Measurements from ENCODE around the gene KRTAP4-8.
"Not testable (repeated sequence)": the region's sequence is repeated elsewhere in the genome, so short reads cannot be mapped to it uniquely, and the experiment has no call there.

The KRTAP4-8 gene

GRCh38 chr17:41118721-41119120 is 20.8 kb upstream of the KRTAP4-8 start:
- no peak for TF ChIP-seq CTCF (IDR thresholded peaks at IDR 0.05; ENCODE audit: control insufficient read depth, insufficient read depth, low read depth, low read length, missing control alignments)
- DNase-seq (ENCODE audit: low read depth), result no peak

GRCh38 chr17:41117846-41118386 is 20.0 kb upstream of the KRTAP4-8 start, which contains the start of gene KRTAP4-11:
TSS of gene KRTAP4-11 (minus strand) at chr17:41118373. CDS start at chr17:41118315, 58 bp downstream.
- H3K4me3 ChIP-seq (ENCODE audit: control insufficient read depth, low read depth, low read length); DNase-seq (ENCODE audit: low read depth): not testable (repeated sequence)

More at GRCh38 chr17:41118721-41119120, 20.8 kb upstream of the KRTAP4-8 start:
- H3K4me3 ChIP-seq (ENCODE audit: control insufficient read depth, low read depth, low read length), result no peak overlapping the region

- no peak for TF ChIP-seq CTCF (IDR thresholded peaks at IDR 0.05; ENCODE audit: control insufficient read depth, insufficient read depth, low read depth, low read length, missing control alignments)
- DNase-seq (ENCODE audit: low read depth), result no peak
- no peak overlapping the region for H3K4me3 ChIP-seq (ENCODE audit: control insufficient read depth, low read depth, low read length)
Observed at GRCh38 chr17:41116297-41116696, 18.4 kb upstream of the KRTAP4-8 start.

- no peak for TF ChIP-seq CTCF (IDR thresholded peaks at IDR 0.05; ENCODE audit: control insufficient read depth, insufficient read depth, low read depth, low read length, missing control alignments)
- DNase-seq (ENCODE audit: low read depth), result no peak
Observed at GRCh38 chr17:41111151-41111885, 13.4 kb upstream of the KRTAP4-8 start.

GRCh38 chr17:41108728-41109386 is 10.9 kb upstream of the KRTAP4-8 start:
- not testable (repeated sequence) for H3K4me3 ChIP-seq (ENCODE audit: control insufficient read depth, low read depth, low read length); DNase-seq (ENCODE audit: low read depth)

More at GRCh38 chr17:41111151-41111885, 13.4 kb upstream of the KRTAP4-8 start:
- H3K4me3 ChIP-seq (ENCODE audit: control insufficient read depth, low read depth, low read length), result no peak overlapping the region

GRCh38 chr17:41107941-41108450 is 10.1 kb upstream of the KRTAP4-8 start:
- TF ChIP-seq CTCF (IDR thresholded peaks at IDR 0.05; ENCODE audit: control insufficient read depth, insufficient read depth, low read depth, low read length, missing control alignments), result no peak
- no peak overlapping the region for H3K4me3 ChIP-seq (ENCODE audit: control insufficient read depth, low read depth, low read length)
- DNase-seq (ENCODE audit: low read depth), result no peak

GRCh38 chr17:41105347-41105746 is 7.4 kb upstream of the KRTAP4-8 start, which contains the start of gene KRTAP4-9:
TSS of gene KRTAP4-9 (plus strand) at chr17:41105389. CDS start at chr17:41105389, 0 bp downstream.
- H3K4me3 ChIP-seq (ENCODE audit: control insufficient read depth, low read depth, low read length); DNase-seq (ENCODE audit: low read depth): not testable (repeated sequence)

- not testable (repeated sequence) for H3K4me3 ChIP-seq (ENCODE audit: control insufficient read depth, low read depth, low read length); DNase-seq (ENCODE audit: low read depth)
Observed at GRCh38 chr17:41104386-41105038, 6.6 kb upstream of the KRTAP4-8 start.

All from AG09309 (cell line).